GM23248 (cell line): ENCODE results near the gene TRPM2.

Experiments used
- EZH2 ChIP-seq: fragments of 200-600 bp; sonication (generic); IDR thresholded peaks from 2 replicates; pipeline ENCODE4 v1.6.1; 2018; ENCODE audit warnings: antibody characterized with exemption, mild to moderate bottlenecking; ENCODE audit not compliant: insufficient read depth, poor library complexity, severe bottlenecking
- EZH2phosphoT487 ChIP-seq: fragments of 200-600 bp; sonication (generic); IDR thresholded peaks from 2 replicates; pipeline ENCODE4 v1.6.1; 2018; ENCODE audit warnings: antibody characterized with exemption, moderate library complexity, mild to moderate bottlenecking, low read depth; ENCODE audit not compliant: insufficient read depth

DNA sequence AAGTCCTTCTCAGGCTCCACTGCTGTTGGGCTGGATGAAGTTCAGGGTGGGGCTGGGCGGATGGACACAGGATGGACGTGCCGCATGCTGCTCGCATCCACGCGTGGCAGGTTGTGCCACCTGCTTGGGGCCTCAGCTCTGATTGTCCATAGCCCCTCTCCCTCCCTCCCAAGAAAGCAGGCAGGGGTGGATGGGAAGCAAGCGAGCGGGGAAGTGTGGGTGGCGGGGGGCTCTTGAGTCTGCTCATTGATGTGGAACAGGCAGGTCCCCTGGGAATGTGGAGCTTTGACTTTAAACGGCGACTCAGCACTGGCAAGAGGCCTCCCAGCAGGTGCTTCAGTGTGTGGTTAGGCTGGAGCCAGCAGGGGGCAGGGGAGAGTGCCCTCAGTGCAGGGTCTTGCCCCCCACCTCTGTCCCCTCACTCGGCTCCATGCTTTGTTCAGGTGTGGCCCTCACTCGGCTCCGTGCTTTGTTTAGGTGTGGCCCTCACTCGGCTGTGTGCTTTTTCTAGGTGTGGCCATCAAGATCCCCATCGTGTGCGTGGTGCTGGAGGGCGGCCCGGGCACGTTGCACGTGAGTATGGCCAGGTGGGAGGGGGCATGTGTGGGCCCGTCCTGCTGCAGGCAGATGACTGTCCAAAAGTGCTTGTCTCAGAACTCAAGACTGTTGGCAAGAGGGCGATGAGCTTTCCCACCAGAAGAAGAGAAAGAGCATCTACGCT lies 23.9 kb downstream of the TRPM2 start:
- TF ChIP-seq EZH2phosphoT487 = no peak
- no peak for TF ChIP-seq EZH2
